GM18867 (cell line): ENCODE data around the gene MKKS.
"Not testable (repeated sequence)": the region's sequence is repeated elsewhere in the genome, so short reads cannot be mapped to it uniquely, and the experiment has no call there.

Experiments used
- ATAC-seq: cut with Tn5 transposase; IDR thresholded peaks from one replicate; pipeline ENCODE4 v1.9.1; 2021; ENCODE audit warnings: mild to moderate bottlenecking, moderate library complexity; ENCODE audit not compliant: unreplicated experiment

The MKKS gene

DNA sequence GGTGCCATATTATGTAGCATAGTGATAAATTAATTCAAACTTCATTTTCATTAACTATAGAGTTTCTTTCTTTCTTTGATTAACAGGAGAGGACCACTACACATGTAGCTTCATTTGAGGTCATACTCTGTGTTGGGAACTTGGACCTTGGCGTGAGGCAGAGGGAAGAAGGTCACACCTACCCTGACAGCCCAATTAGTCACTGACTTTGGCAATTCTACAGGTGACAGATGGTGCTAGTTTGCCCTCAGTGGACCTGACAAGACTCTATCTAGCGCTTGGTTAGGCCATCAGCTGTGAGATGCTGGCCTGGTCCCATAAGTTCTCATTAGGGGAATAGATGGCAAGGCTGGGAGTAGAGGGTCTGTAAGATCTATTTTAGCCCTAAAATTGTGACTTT, 15.2 kb upstream of the MKKS start:
- no peak for ATAC-seq

DNA sequence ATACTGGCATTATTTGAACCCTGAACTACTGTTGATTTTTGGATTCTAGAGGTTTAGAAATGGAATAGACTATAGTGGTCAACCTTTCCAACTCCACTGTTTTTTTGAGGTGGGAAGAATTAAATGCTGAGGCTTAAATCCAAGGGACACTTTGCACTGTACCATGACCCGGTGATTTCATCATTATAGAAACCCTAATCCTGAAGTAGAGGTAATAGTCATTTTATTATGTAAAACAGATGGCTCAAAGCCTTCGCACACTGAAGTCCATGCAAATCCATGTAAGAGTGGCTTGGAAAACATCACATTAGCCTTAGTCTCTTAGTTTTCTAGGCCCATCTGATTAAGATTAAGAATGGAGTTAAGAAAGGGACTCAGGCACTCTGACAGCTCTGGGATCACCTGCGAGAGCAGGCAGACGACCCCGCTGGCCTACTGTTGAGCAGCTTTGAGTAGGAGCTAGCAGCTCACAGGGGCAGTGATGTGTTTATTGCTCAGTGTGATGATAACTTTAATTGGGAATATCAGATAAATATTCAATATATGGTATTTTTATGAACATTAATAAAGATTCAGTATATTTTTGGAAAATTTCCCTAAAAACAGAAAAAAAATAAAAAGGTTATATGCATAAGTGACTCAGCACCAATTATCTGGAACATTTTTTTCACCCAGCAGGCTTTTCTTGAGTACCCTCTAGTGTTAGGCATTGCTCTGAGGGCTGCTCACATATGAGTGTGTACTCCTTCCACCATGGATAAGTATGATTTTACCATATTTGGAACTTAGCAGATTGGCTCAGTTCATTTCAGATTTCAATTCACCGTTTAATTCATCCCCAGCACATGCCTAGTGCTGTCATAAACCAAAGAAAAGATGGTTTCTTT, 14.5 kb upstream of the MKKS start:
- ATAC-seq, result no peak

DNA sequence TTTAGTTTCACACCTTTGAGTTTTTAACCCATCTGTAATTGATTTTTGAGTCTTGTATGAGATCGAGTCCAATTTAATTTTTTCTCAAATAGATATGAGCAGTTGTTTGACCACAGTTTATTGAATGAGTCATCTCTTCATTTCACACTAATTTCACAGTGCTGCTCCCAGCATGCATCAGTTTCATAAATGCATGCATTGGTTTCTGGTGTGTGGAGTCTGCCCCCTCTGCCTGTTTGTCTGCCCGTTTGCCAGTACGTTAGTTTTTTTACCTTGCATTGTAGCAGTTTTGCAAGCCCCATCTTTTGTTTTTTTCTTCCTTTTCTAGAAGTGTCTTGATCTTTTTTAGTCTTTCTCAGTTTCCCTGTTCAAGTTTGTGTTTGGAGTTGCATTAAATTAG, 13.0 kb upstream of the MKKS start:
- peak; percentile 99 for ATAC-seq

DNA sequence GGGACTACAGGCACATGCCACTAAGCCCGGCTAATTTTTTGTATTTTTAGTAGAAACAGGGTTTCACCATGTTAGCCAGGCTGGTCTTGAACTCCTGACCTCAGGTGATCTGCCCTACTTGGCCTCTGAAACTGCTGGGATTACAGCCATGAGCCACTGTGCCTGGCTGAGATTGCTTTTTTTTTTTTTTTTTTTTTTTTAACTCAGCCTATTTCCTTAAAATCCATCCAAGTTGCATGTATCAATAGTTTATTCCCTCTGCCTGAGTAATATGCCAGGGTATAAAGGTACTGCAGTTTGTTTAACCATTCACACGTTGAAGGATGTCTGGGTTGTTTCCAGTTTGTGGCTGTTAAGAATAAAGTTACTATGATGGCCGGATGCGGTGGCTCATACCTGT, 11.7 kb upstream of the MKKS start:
- no peak for ATAC-seq

DNA sequence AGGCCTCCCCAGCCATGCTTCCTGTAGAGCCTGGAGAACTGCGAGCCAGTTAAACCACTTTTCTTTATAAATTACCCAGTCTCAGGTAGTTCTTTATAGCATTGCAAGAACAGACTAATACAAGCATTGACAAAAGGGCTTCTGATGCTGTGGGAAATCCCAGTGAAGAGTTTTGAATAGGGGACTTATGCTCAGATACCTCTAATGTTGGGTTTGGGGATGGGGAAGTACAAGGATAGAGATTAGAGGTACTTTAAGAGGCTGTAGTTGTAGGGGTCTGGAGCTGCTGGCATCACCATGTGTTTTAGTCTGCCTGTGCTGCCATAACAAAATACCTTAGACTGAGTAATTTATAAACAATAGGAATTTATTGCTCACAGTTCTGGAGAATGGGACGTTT, 9.9 kb upstream of the MKKS start:
- ATAC-seq, result no peak

DNA sequence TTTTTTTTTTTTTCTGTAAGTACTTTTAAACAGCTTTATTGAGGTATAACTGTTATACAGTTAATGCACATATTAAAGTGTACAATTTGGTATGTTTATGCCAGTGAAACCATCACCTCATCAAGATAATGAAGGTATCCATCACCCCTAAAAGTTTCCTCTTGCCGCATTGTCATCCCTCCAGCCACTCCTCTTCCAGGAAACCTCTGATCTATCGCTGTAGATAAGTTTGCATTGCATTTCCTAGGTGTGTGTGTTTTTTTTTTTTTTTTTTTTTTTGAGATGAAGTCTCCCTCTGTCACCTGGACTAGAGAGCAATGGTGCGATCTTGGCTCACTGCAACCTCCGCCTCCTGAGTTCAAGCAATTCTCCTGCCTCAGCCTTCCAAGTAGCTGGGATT, 4.2 kb upstream of the MKKS start:
- no peak for ATAC-seq

DNA sequence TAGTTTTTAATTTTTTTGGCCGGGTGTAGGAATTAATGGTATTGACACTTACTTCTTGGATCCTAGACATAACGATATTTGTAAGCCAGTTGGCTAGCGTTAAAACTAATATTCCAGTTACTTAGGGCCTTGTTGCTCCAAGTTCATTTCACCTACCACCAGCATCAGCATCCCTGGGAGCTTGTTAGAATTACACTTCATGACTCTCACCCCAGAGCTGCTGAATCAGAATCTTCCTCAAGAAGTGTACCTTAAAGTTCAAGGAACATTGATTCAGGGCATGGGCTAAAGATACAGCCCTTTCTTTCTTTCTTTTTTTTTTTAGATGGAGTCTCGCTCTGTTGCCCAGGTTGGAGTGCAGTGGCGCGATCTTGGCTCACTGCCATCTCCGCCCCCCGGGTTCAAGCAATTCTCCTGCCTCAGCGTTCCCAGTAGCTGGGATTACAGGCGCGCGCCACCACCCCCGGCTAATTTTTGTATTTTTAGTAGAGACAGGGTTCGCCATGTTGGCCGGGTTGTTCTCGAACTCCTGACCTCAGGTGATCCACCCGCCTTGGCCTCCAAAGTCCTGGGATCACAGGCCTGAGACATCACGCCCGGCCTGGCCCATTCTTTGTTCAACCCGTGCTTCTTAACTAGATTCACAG, 2.2 kb upstream of the MKKS start:
- ATAC-seq, result no peak

DNA sequence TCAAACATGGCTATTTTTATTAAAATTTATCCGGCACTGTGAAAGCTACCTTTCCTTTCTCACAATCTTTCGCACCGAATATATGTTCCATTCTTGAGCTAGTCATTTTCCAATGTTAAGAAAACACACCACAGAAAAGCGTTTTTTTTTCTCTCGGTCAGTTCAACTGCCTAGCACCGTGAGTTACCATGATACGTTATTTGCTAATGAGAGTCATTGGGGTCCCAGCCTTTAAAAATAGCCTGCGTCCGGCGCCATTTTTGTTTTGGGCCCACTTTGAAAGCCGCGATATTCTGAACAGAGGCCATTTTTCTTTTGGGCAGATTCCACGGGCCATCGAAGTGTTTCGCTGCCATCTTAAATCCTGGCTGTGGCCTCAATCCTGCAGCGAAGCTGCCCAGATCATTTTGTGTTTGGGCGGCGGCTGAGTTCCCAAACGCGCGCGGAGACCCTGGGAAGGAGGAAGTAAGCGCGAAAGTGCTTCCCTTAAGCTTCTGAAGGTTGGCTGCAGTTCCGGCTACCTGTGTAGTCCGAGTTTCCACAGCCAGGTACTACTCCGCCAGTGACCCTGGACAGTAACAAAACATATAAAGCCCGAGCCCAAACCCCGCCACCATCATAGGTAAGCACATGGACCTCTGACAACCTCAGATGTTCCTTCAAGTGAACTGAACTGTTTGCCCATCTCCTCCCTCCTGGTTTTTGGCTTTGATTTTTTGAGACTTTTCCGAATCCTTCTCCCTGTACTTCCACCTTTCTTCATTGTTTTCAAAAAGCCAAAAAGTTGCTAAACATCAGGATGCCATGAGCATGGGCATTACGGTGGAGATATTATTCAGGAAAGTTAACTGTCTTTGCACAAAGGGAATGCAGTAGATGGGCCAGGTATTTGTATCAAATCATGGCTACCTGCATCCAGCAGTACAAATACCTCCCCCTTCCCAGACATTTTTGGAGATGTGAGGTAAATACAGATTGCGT, 1.1 kb upstream of the MKKS start, which contains the start of gene SLX4IP:
TSS of gene SLX4IP (plus strand) at position 474 of the 981 bp plus-strand sequence. CDS start 22,900 bp downstream, outside the sequence.
- peak; percentile 67 for ATAC-seq

DNA sequence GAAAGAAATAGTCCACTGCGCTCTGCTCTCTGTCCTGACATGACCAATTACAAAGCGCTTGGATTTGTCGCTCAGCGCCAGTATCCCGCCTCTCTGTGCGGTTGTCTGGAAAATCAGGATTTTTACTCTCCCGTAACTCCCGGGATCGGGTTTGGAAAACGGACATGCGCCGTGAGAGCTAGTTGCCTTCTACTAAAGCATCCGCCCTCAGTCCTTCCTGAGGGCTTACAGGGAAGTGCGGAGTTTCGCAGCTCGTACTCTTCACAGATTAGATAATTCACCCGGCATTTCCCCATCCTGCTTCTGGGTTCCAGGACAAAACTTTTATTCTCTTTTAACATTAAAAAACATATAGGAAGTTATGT, 427 bp upstream of the MKKS start:
- peak; percentile 38 for ATAC-seq

DNA sequence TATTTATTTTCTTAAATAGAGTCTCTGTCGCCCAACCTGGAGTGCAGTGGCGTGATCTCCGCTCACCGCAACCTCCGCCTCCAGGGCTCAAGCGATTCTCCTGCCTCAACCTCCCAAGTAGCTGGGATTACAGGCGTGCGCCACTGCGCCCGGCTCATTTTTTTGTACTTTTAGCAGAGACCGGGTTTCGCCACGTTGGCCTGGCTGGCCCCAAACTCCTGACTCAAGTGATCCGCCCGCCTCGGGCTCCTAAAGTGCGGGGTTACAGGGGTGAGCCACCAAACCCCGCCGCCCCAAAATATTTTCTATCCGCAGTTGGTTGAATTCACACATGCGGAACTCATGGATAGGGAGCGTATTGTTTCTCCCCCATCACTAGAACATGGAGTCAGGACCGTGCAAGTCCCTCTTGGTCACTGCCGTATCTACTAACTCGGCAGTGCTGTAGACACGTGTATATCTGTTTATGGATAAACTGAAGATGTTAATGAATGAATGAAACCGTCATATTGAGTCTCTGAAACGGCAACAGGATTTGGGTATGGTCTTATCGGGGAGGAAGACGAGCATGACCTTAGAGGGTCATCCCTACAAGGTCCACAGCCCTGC, 904 bp downstream of the MKKS start:
- no peak for ATAC-seq

DNA sequence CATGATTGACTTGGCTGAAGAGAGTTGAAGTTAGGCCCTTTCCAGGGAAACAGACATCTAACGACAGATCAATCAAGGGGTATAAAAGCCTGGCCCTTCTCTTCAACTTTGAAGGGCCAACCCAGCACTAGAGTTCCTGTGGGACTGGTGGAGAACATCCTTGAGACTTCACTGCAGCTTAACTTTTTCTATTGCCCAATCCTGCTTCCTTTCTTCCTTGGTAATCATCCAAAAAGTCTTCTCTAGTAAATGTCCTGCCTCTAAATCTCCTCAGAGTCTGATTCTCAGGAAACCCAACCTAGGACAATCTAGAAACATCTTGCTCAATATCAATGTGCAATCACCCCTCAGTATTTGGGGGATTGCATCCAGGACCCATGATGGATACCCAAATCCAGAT, 1.9 kb downstream of the MKKS start:
- ATAC-seq, result no peak

DNA sequence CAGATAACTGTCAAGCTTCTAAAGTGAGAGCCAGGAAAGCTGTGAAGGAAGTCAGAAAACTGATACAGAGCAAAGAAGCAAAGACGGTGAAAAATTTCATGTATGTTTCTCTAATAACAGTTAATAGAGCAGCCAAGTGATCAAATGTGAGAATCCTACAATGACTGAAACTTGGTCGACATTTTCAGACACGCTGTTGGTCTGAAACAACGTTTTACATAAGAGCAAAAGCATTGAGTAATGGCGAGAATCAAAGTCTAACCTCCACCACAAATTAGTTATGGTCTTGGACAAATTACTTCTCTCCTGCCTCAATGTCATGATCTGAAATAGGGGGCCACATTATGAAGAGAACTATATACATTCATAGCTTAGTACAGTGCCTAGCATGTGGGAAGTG, 3.3 kb downstream of the MKKS start:
- no peak for ATAC-seq

DNA sequence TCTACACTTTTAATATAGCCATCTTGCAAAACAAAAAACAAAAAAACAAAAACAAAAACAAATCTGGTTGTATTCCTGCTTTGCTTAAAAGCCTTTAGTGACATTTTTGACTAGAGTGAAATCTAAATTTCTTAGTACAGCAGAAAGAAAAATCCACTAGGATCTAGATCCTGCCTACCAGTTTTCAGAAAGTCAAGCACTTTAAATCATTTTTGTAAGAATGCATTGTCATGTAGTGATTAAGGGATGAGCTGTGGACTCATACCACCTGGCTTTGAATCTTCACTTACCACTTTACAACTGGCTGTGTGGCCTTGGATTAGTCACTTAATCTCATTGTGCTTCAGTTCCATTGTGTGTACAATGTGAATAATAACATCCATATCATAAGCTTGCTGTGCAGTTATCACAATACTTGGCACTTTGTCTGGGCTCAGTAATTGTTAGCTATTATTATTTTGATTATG, 4.0 kb downstream of the MKKS start:
- no peak for ATAC-seq

DNA sequence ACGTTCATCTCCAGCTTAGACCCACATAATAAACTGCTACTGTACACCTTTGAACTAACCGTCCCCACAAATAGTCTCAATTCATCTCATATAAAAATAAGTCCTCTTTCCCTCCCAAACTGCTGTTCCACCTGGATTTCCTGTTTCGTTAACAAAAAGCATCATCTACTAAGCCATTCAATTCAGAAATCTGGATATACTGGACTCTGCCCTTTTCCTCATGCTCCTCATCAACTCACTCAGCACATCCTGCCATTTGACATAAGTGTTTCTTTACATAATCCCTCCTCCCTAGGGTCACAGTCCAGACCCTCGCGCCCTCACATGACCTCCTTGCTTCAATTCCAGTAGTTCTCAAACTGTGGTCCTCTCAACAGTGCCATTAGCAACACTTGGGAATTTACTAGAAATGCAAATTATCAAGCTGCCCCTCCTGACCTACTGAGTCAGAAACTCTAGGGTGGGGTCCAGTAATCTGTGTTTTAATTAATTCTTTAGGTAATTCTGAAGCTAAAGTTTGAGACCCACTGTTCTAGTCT, 4.5 kb downstream of the MKKS start:
- ATAC-seq, result no peak

DNA sequence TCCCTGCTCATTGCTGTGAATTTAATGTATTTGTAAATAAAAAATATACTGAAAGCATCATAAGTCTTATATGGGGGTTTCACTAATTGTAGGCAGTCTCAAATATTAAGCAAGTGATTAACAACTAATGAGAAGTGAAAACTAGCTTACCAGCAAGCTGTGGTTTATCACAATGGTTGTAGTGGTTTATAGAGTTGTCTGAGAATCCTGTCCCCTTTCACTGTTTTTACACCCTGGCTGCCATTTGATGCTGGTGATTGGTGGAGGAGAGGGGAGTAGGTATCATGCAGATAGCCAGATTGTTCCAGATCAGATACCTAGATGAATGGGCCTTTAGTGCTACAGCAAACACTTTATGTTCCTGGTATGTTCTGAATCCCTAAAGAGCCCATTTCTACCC, 6.0 kb downstream of the MKKS start:
- peak; percentile 50 for ATAC-seq

DNA sequence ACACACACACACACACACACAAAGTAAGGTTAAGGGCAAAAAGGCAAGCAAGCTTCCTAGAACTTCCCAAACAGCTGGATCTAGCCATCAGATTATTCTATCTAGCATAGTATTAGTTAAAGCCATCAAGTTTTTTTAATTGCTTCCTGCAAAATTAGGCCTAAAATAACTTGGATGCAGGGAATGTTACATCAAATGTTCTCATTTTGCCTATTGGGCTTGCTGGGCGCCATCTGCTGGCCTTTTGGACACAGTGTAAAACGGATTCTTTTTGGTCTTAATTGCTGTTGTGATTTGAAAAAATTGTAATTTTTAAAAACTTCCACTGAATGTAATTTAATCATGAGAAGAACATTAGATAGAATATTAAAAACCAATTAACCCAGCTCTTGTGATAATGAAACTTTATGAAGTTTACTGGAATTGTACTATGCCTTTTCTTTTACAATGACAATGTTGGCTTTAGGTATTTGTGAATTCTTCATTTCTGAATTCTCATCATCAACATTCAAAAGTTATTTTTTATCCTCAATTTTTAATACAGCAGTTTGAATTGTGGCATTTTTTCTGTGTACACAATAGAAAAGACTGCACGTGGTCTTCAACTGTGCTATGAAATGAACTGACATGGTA, 6.8 kb downstream of the MKKS start:
- ATAC-seq, result no peak

DNA sequence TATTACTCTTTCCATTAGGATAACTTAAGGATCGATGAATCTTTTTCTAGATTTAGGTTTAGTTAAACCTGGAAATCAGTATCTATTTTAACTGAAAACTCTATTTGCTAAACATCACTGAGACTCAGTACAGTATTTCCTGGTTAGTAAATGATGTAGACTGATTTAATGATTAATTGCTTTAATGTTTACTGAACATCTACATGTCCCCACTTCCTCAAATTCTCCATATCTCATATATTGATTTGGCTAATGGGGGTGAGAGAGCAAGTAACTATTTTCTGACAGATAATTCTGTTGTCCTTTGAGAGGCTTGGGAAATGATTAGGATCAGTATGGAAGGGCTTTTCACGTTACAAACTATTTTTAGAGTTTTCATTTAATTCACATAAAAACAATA, 10.3 kb downstream of the MKKS start:
- ATAC-seq, result no peak

DNA sequence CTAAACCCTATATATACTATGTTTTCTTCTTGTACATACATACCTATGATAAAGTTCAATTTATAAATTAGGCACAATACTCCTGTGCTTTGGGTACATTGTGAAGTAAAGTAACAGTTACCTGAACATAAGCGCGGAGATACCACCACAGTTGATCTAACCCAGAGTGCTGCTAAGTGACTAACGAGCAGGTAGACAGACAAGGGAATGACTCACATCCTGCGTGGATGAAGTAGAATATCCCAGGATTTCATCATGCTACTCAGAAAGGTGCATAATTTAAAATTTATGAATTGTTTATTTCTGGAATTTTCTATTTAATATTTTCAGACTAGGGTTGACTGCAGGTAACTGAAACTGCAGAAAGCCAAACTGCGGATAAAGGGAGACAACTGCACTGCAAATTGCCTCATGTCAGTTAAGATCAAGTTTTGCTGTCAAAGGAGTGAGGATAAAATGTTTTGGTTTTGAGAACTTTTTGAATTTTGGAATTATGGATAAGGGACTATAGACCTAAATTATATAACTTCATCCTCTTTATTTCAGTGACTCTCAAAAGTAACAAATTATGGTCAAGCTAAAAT, 14.4 kb downstream of the MKKS start:
- ATAC-seq, result no peak

DNA sequence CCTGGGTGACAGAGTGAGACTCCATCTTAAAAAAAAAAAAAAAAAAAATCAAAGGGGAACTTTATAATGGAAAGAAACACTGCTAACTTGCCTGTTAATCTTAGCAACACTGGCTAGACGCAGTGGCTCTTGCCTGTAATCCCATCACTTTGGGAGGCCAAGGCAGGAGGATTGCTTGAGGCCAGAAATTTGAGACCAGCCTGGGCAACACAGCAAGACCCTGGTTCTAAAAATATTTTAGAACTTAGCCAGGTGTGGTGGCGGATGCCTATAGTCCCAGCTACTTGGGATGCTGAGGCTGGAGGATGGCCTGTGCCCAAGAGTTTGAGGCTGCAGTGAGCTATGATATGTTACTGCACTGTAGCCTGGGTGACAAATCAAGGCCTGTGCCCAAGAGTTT, 16.8 kb downstream of the MKKS start:
- ATAC-seq, result not testable (repeated sequence)
